HEK293T (cell line): Measurements from ENCODE around the gene MELK.

Experiments
- BHLHE40 ChIP-seq: fragments of 450-650 bp; IDR thresholded peaks from 2 replicates; pipeline ENCODE4 v1.6.1; 2016; ENCODE audit warnings: mild to moderate bottlenecking, moderate library complexity, borderline replicate concordance
- ELF4 ChIP-seq: fragments of 450-650 bp; IDR thresholded peaks from 2 replicates; pipeline ENCODE4 v1.6.1; 2017; ENCODE audit warnings: antibody characterized with exemption
- FOXA1 ChIP-seq: fragments of 450-650 bp; IDR thresholded peaks from 2 replicates; pipeline ENCODE4 v1.6.1; 2016; ENCODE audit warnings: mild to moderate bottlenecking
- FOXK2 ChIP-seq: fragments of 450-650 bp; IDR thresholded peaks from 2 replicates; pipeline ENCODE4 v1.6.1; 2016; ENCODE audit warnings: mild to moderate bottlenecking
- FOXM1 ChIP-seq: fragments of 450-650 bp; IDR thresholded peaks from 2 replicates; pipeline ENCODE4 v1.6.1; 2017; ENCODE audit warnings: mild to moderate bottlenecking, borderline replicate concordance
- HDGF ChIP-seq: fragments of 450-650 bp; IDR thresholded peaks from 2 replicates; pipeline ENCODE4 v1.6.1; 2017; ENCODE audit warnings: antibody characterized with exemption, borderline replicate concordance
- NFRKB ChIP-seq: fragments of 450-650 bp; IDR thresholded peaks from 2 replicates; pipeline ENCODE4 v1.6.1; 2016; ENCODE audit warnings: mild to moderate bottlenecking, moderate library complexity
- PKNOX1 ChIP-seq: fragments of 450-650 bp; IDR thresholded peaks from 2 replicates; pipeline ENCODE4 v1.6.1; 2016
- SP1 ChIP-seq: fragments of 450-650 bp; IDR thresholded peaks from 2 replicates; pipeline ENCODE4 v1.6.1; 2017
- SUZ12 ChIP-seq: fragments of 450-650 bp; IDR thresholded peaks from 2 replicates; pipeline ENCODE4 v1.6.1; 2016; ENCODE audit warnings: mild to moderate bottlenecking
- TARDBP ChIP-seq: fragments of 450-650 bp; IDR thresholded peaks from 2 replicates; pipeline ENCODE4 v1.6.1; 2016
- ZNF384 ChIP-seq: fragments of 450-650 bp; IDR thresholded peaks from 2 replicates; pipeline ENCODE4 v1.6.1; 2016

GRCh38 chr9:36637491-36638270 is 65.0 kb downstream of the MELK start:
- TF ChIP-seq FOXK2 (no peak), BHLHE40 (no peak), TARDBP (no peak), PKNOX1 (no peak), FOXM1 (no peak), SP1 (no peak), ZNF384 (no peak), SUZ12 (no peak), NFRKB (no peak), ELF4 (no peak), FOXA1 (no peak), HDGF (no peak)
